GM04503 (cell line): Measurements from ENCODE around the gene C19orf33.
"Not testable (repeated sequence)": the region's sequence is repeated elsewhere in the genome, so short reads cannot be mapped to it uniquely, and the experiment has no call there.

Source experiments
- DNase-seq: peaks from one replicate; pipeline ENCODE4 v3.0.0-alpha.2; 2012; ENCODE audit warnings: low read depth

C19orf33 gene

DNA sequence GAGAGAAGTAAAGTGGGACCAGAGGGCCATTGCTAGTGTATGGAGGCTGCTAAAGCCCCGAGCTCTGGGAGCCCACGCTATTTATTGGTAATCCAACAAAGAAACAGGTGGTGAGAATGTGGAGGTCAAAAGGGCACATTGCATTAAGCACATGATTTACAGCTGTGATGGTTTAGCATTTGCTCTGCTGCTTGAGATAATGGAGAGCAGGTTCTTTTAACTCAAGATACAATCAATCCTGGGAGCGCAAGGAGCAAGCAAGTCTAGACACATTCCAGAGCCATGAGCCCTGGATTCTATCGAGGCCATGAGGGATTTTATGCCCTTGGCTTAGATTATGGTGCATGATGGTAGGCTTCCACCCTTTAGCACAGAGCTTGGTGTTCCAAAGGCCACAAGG is 35.0 kb downstream of the C19orf33 start:
- DNase-seq = not testable (repeated sequence)

- DNase-seq = no peak
Observed at GRCh38 chr19:38340927-38341326, 36.9 kb downstream of the C19orf33 start.

- DNase-seq = no peak
Observed at GRCh38 chr19:38346837-38347236, 42.8 kb downstream of the C19orf33 start.

DNA sequence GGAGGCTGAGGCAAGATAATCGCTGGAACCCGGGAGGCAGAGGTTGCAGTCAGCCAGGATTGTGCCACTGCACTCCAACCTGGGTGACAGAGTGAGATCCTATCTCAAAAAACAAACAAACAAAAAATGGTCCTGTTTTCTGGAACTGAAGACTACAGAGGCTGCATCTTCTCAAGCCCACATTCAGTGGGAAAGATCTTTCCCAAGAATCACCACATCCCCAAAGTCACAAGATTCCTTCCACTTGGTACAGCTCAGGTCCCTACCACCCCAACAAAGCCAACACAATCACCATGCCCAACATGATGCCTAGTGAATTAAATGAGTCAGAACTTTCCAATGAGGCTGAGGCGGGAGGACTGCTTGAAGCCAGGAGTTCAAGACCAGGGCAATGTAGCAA is 46.8 kb downstream of the C19orf33 start:
- DNase-seq = no peak

DNA sequence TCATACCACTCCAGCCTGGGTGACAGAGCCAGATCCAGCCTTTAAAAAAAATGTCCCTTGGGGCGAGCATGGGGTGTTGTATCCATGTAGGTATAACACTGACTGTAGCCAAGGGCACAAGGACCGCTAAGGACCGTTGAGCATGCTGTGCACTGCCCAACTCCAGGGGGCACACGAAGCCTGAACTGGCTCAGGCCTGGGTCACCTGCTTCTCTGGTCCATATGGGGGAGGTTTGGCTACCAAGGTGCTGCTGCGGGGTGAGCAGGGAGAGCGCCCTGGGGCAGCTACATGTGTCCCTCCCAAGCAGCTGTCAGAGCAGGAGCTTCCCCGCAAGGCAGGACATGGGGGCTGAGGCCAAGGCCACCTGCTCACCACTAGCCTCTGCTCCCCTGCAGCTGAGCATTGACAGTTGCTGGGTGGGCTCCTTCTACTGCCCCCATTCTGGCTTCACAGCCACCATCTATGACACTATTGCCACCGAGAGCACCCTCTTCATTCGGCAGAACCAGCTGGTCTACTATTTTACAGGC is 47.9 kb downstream of the C19orf33 start:
- DNase-seq = no peak

- DNase-seq = no peak
Observed at GRCh38 chr19:38352611-38353010, 48.6 kb downstream of the C19orf33 start.
